ENCODE results near the gene CHRM2.

The CHRM2 gene

DNA sequence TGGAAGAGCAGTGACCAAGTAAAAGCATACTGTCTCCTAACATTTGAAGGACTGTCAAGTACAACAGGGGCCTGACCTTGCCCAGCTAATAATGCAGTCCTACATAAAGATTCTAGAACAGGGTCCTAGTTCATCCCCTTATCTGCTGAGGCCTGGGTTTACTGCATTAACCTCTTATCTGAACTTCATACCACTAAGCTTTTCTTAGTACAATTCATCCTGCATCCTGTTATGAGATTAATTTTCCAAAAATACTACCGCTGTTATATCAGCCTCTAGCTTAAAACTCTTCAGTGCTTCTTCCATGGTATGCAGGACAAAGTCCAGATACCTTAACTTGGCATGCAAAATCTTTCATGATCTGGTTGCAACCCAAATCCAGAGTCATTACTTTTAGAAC, 72.5 kb downstream of the CHRM2 start:
- CTCF ChIA-PET, result no interaction called here
- no peak for DNase-seq (ENCODE audit: extremely low spot score)
- POLR2A ChIA-PET, result no interaction called here

DNA sequence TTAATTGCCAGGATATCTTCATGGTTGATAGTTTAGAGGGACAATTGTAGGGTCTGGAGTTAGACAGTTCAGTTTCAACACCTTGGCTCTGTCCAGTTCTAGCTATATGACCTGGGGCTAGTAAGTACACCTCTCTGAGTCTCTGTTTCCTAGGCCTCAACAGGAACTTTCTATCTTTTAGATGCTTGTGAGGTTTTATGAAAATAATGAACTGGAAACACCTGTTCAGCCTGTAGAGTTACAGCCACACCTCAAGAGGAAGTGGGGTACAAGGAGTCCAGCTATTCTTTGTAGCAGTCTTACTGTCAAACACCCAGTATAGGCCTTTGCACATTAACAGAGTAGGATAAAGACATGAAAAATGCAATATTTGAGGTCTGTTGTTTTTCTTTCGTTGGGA, 73.4 kb downstream of the CHRM2 start:
- TF ChIP-seq TARDBP (IDR thresholded peaks at IDR 0.05) (no peak), FOXM1 (IDR thresholded peaks at IDR 0.05; ENCODE audit: borderline replicate concordance) (no peak), HDGF (IDR thresholded peaks at IDR 0.05; ENCODE audit: borderline replicate concordance) (no peak), BHLHE40 (IDR thresholded peaks at IDR 0.05; ENCODE audit: borderline replicate concordance) (no peak), FOXA1 (IDR thresholded peaks at IDR 0.05) (no peak), SP1 (IDR thresholded peaks at IDR 0.05) (no peak), L3MBTL2 (conservative IDR thresholded peaks at IDR 0.05) (no peak), ELF4 (IDR thresholded peaks at IDR 0.05) (no peak), NFRKB (IDR thresholded peaks at IDR 0.05) (no peak), FOXK2 (IDR thresholded peaks at IDR 0.05) (no peak), ARNT (IDR thresholded peaks at IDR 0.05) (no peak), SUZ12 (IDR thresholded peaks at IDR 0.05) (no peak), ZNF384 (IDR thresholded peaks at IDR 0.05) (no peak), CTBP1 (IDR thresholded peaks at IDR 0.05; ENCODE audit: borderline replicate concordance) (no peak), LEF1 (IDR thresholded peaks at IDR 0.05; ENCODE audit: borderline replicate concordance) (no peak), PKNOX1 (IDR thresholded peaks at IDR 0.05) (no peak)
- CTCF ChIA-PET, result no interaction called here
- DNase-seq (ENCODE audit: extremely low spot score), result no peak
- POLR2A ChIA-PET, result no interaction called here

More for the DNA sequence above, 72.5 kb downstream of the CHRM2 start:
- TF ChIP-seq ZNF384 (IDR thresholded peaks at IDR 0.05) (no peak), ELF4 (IDR thresholded peaks at IDR 0.05) (no peak), CTBP1 (IDR thresholded peaks at IDR 0.05; ENCODE audit: borderline replicate concordance) (no peak), SUZ12 (IDR thresholded peaks at IDR 0.05) (no peak), BHLHE40 (IDR thresholded peaks at IDR 0.05; ENCODE audit: borderline replicate concordance) (no peak), FOXK2 (IDR thresholded peaks at IDR 0.05) (no peak), HDGF (IDR thresholded peaks at IDR 0.05; ENCODE audit: borderline replicate concordance) (no peak), TARDBP (IDR thresholded peaks at IDR 0.05) (no peak), L3MBTL2 (conservative IDR thresholded peaks at IDR 0.05) (no peak), FOXM1 (IDR thresholded peaks at IDR 0.05; ENCODE audit: borderline replicate concordance) (no peak), LEF1 (IDR thresholded peaks at IDR 0.05; ENCODE audit: borderline replicate concordance) (no peak)

DNA sequence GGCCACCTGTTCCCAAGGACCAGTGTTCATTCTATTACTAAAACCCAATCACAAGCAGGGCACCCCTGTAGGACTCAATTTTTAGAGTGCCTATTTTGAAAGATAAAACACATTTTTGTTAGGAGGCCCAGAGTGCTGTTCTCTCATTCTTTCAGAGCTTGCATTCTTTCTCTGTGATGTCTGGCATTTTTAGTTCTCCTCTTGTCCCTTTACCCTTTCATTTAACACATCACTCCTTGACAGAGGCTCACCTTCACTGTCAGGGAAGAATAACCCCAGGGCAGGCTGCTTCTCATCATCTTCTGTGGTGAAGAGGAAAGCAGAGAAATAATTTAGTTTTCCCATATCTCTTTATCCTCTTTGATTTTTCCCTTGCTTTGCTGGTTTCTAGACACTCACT, 73.9 kb downstream of the CHRM2 start:
- DNase-seq (ENCODE audit: extremely low spot score), result no peak
- TF ChIP-seq LEF1 (IDR thresholded peaks at IDR 0.05; ENCODE audit: borderline replicate concordance), result no peak
- no peak for TF ChIP-seq SUZ12 (IDR thresholded peaks at IDR 0.05)
- no peak for TF ChIP-seq NFRKB (IDR thresholded peaks at IDR 0.05)
- no peak for TF ChIP-seq FOXA1 (IDR thresholded peaks at IDR 0.05)
- no peak for TF ChIP-seq CTBP1 (IDR thresholded peaks at IDR 0.05; ENCODE audit: borderline replicate concordance)
- no peak for TF ChIP-seq SP1 (IDR thresholded peaks at IDR 0.05)
- no peak for TF ChIP-seq ARNT (IDR thresholded peaks at IDR 0.05)
- no peak for TF ChIP-seq HDGF (IDR thresholded peaks at IDR 0.05; ENCODE audit: borderline replicate concordance)
- TF ChIP-seq PKNOX1 (IDR thresholded peaks at IDR 0.05), result no peak
- TF ChIP-seq L3MBTL2 (conservative IDR thresholded peaks at IDR 0.05), result no peak
- TF ChIP-seq ZNF384 (IDR thresholded peaks at IDR 0.05), result no peak
- TF ChIP-seq TARDBP (IDR thresholded peaks at IDR 0.05), result no peak
- TF ChIP-seq FOXK2 (IDR thresholded peaks at IDR 0.05), result no peak
- TF ChIP-seq BHLHE40 (IDR thresholded peaks at IDR 0.05; ENCODE audit: borderline replicate concordance), result no peak
- TF ChIP-seq ELF4 (IDR thresholded peaks at IDR 0.05), result no peak
- TF ChIP-seq FOXM1 (IDR thresholded peaks at IDR 0.05; ENCODE audit: borderline replicate concordance), result no peak

DNA sequence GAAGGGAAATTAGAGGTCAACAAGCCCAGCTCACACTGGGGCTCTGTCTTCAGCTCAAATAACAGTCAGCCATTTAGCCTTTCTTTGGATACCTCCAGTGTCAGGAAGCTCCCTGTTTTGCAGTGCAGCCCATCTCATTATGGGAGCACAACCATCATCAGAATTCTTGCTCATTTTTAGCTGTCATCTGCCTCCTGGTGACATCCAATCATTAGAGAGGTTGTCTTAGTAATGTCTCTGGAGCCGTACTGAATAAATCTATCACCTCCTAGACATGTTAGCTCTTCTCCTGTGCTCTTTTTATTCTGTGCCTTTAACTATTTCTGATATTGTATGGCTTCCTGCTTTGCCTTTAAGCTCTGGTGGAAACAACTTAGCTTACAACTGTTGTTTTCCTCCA, 74.5 kb downstream of the CHRM2 start:
- DNase-seq (ENCODE audit: extremely low spot score), result no peak
- POLR2A ChIA-PET, result no interaction called here
- CTCF ChIA-PET, result no interaction called here
- TF ChIP-seq ZNF384 (IDR thresholded peaks at IDR 0.05) (no peak), BHLHE40 (IDR thresholded peaks at IDR 0.05; ENCODE audit: borderline replicate concordance) (no peak), SP1 (IDR thresholded peaks at IDR 0.05) (no peak), SUZ12 (IDR thresholded peaks at IDR 0.05) (no peak), PKNOX1 (IDR thresholded peaks at IDR 0.05) (no peak), ARNT (IDR thresholded peaks at IDR 0.05) (no peak), FOXK2 (IDR thresholded peaks at IDR 0.05) (no peak), L3MBTL2 (conservative IDR thresholded peaks at IDR 0.05) (no peak), HDGF (IDR thresholded peaks at IDR 0.05; ENCODE audit: borderline replicate concordance) (no peak), CTBP1 (IDR thresholded peaks at IDR 0.05; ENCODE audit: borderline replicate concordance) (no peak), NFRKB (IDR thresholded peaks at IDR 0.05) (no peak)

More for the DNA sequence above, 73.9 kb downstream of the CHRM2 start:
- CTCF ChIA-PET, result no interaction called here
- POLR2A ChIA-PET, result no interaction called here

GRCh38 chr7:136947347-136947746, 78.9 kb downstream of the CHRM2 start:
- no peak for DNase-seq (ENCODE audit: extremely low spot score)
- no peak for TF ChIP-seq ELF4 (IDR thresholded peaks at IDR 0.05)
- TF ChIP-seq BHLHE40 (IDR thresholded peaks at IDR 0.05; ENCODE audit: borderline replicate concordance), result no peak
- TF ChIP-seq PKNOX1 (IDR thresholded peaks at IDR 0.05), result no peak
- TF ChIP-seq SP1 (IDR thresholded peaks at IDR 0.05), result no peak
- no peak for TF ChIP-seq NFRKB (IDR thresholded peaks at IDR 0.05)
- no peak for TF ChIP-seq FOXA1 (IDR thresholded peaks at IDR 0.05)
- ChIA-PET CTCF (no interaction called here), POLR2A (no interaction called here)

DNA sequence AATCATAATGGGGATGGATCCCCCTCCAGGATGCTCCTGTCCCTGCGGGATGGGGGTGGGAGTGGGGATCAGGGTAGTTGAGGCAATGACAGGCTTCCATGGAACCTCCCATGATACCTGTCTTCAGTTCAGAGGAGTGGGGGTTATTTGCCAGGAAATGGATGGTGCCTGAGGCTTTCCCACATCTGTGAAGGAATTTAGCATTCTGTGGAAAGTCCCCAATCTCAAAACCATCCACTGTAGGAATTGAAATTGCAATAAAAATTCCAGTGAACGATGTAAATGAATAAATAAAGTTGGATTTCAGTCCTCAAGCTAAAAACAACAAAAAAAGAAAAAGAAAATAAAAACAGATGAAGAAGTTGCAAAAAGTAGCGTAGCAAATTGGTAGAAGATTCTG, 81.9 kb downstream of the CHRM2 start:
- ChIA-PET CTCF (no interaction called here), POLR2A (no interaction called here)
- TF ChIP-seq CTBP1 (IDR thresholded peaks at IDR 0.05; ENCODE audit: borderline replicate concordance) (no peak), BHLHE40 (IDR thresholded peaks at IDR 0.05; ENCODE audit: borderline replicate concordance) (no peak), NFRKB (IDR thresholded peaks at IDR 0.05) (no peak), FOXA1 (IDR thresholded peaks at IDR 0.05) (no peak), L3MBTL2 (conservative IDR thresholded peaks at IDR 0.05) (no peak), FOXK2 (IDR thresholded peaks at IDR 0.05) (no peak), PKNOX1 (IDR thresholded peaks at IDR 0.05) (no peak), SP1 (IDR thresholded peaks at IDR 0.05) (no peak), ELF4 (IDR thresholded peaks at IDR 0.05) (no peak), TARDBP (IDR thresholded peaks at IDR 0.05) (no peak), SUZ12 (IDR thresholded peaks at IDR 0.05) (no peak), ARNT (IDR thresholded peaks at IDR 0.05) (no peak), ZNF384 (IDR thresholded peaks at IDR 0.05) (no peak), LEF1 (IDR thresholded peaks at IDR 0.05; ENCODE audit: borderline replicate concordance) (no peak), FOXM1 (IDR thresholded peaks at IDR 0.05; ENCODE audit: borderline replicate concordance) (no peak), HDGF (IDR thresholded peaks at IDR 0.05; ENCODE audit: borderline replicate concordance) (no peak)
- no peak for DNase-seq (ENCODE audit: extremely low spot score)
